Stimulated activated CD4-positive, alpha-beta T cell treated with anti-CD3 and anti-CD28 coated beads, Interleukin-2, amount 100 ng/mL, for 4 hours (primary cell): ENCODE measurements around the gene KRT27.

ENCODE experiments used
- DNase-seq: peaks from one replicate; pipeline ENCODE4 v3.0.0-alpha.2; 2020; ENCODE audit warnings: low read depth

Gene KRT27

DNA sequence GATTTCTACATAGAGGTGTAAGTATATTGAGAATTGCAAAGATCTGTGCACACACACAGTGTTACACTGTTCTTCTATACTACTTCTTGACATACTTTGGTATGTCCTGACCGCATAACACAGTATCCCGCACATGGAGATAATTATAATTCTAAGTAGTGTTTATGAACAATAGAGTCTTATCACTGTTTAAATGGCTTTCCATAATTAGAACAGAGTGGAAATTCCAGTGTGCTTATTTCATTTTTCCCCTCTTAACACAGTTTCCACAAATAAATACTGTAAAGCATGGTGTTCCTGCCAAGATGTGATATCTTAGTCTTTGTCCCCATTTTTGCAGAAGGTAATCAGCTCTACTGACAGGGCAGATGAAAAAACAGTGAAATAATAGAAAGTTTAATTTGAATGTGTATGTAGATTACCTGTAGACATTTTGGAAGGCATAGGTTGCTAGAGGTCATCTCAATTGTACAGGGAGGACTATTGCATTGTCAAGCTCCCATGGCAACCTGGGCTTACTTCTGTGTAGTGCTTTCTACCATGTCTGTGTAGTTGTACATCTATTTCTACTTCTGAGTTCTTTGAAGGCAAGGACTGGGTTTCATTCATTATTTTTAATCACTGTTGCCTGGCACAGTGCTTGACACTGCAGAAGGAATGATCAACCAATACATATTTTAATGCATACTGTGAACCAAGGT is 27.5 kb upstream of the KRT27 start:
- DNase-seq, result no peak

DNA sequence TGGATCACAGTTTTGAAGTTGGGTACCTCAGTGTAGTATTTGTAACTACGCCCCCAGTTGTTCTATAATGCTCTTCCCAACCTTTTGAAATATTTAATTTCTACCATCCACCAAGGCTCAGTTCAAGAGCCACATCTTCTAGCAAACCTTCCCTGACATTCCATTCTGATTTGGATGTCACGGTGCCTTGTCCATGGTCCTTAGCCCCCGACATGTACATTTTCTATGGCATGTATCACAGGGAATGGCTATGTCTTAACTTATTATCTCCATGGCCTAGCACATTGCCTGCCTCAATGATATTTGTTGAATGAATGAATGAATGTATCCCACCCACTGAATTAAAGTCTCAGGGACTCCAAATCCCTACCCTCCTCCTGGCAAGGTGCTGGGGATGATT is 23.8 kb upstream of the KRT27 start:
- DNase-seq, result no peak

DNA sequence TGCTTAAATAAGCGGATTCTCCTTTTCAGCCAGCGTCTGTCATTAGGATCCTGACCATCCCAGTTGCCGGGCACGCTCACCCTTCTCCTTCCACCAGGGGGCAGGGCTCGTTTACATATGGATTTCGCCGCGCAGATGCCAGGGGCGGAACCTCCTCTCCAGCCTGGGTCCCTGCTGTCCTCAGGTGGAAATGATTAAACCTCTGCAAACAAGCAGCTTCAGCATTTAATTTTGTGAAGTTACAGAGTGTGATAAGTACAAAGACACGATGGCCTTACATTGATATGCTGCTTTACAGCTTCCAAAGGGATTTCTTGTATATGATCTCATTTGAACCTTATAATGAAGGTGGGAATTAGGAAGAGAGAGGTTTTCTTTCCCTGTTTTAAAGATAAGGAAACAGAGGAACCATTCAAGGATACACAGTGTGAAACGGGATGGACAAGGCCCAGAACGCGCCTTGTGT is 21.3 kb upstream of the KRT27 start:
- DNase-seq, result peak; percentile 62

DNA sequence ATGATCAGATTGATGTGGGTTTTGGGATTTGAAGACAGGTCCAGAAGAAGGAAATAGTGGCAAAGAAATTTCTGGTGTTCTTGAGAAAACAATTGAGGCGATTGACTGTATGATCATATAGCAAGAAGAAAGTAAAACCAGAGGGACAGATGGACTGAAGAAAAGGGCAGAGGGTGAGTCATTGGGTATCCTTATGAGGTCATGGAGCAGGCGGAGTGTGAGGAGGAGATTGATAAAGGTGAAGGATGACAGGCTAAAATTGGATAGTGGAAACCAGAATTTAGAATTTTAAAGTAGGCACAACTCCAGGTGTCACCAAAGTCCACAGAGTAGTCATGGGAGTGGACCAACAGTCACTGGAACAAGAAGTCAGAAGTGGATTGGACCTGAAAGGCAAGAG is 18.8 kb upstream of the KRT27 start:
- DNase-seq, result no peak

DNA sequence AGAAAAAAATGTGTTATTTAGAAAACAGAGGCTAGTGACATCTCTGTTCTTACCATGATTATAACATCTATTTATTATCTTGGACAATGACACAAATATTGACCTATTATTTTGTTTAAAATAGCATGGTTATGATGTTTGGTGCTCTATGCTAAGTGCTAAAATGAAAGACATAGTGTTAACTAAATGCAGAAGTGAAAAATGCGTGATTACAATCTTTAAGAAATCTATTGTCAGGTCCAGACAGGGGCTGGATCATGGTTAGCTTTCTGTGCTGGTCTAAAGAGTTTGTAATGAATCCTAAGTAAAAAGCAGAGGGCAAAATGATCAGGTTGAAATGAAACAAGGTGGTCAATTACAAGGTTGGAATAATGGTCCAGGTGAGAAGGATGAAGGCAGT is 18.0 kb upstream of the KRT27 start:
- DNase-seq, result no peak

DNA sequence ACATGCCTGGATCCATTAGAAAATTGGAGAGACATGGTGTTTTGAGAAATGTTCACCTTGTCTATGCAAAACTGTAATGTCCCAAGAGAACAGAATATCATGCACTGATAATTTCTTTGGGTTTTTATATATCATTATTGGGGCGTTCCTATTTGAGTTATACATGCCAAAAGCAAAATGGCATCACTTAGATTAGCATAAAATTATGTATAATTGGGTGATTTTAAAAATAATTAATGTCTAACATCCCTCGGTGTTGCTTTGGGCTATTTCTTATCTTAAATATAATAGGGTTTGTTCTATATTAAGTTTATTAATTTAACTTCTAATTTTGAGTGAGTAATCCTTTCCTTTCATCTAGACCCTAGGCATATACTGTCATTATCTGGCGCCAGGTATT is 17.5 kb upstream of the KRT27 start, which contains the start of gene KRT28:
TSS of gene KRT28 (minus strand) at position 101 of the 400 bp plus-strand sequence. CDS start at position 35, 66 bp downstream.
- no peak for DNase-seq

DNA sequence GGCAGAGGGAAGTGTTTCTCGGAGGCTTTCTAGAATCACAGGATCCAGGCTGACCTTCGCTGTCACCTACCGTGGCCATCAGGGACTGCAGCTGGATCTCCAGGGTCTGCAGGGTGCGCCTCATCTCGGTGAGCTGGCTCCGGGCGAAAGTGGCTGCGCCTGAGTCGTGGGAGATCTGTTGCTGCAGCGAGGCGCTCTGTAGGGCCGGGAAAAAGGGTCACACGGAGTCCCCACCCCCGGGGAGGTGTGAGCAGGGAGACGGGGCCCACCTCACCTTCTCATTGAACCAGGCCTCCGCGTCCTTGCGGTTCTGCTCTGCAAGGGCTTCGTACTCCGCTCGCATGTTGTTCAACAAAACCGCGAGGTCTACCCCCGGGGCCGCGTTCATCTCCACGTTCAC is 14.5 kb upstream of the KRT27 start:
- DNase-seq, result no peak

DNA sequence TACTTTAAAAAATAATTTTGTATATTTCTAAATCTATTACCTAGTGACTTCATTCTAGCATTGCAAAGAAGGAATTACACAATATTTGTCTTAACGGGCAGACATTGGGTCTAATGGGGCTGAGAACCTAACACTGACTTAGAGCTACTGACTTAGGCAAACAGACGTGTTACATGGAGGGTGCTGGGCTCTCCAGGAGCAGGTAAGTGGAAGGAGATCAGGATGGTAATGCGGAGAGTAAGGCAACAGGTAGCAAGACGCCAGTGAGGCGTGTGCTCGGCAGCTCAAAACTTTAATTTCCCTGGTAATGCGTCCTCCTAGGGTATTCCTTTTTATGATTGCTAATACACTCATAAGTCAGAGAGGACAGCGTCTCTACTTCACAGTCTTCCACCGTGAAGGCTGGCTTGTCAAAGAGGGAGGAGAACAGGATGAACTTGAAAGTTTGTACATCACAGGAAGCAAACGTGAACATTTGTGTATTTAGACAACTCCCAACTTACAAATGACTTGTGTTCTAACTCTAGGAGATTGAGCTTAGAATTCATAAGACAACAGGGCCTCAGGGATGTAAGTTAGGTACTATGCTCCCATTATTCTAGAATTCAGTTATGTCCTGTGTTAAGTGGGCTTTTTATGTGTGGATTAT is 12.8 kb upstream of the KRT27 start:
- no peak for DNase-seq

DNA sequence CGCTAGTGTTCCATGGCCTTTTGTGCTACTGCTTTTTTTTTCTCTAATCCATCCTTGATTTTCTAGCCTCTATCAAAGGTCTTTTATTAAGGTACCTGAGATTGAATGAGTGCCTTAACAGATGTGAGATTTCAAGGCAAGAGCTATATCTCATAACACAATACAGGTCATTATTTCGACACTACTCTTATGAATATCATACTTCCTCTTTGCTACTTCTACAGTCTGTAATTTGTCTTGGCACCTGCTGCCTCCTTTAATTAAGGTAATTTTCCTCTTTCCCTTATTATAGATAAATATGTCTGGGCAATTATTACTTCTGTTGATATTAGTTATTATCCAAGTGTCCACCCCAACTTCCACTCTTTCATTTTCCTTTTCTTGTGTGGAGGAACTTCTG is 12.1 kb upstream of the KRT27 start:
- DNase-seq, result no peak

DNA sequence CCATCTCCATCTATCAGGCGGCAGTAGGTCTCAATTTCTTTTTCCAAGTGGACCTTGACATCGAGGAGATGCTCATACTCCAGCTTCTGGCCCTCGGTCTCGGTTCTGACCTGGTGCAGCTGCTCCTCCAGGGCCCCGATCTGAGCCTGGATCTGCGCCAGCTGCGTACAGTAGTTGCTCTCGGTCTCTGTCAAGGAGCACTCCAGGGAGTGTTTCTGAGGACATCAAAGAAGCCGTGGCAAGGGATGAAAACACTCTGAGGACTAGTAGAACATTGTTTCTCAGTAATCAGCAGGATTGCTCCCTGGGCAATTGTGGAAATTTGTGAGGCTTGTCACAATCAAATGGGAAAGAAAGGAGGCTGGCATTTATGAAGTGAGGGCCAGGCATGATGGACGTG is 11.5 kb upstream of the KRT27 start:
- no peak for DNase-seq

DNA sequence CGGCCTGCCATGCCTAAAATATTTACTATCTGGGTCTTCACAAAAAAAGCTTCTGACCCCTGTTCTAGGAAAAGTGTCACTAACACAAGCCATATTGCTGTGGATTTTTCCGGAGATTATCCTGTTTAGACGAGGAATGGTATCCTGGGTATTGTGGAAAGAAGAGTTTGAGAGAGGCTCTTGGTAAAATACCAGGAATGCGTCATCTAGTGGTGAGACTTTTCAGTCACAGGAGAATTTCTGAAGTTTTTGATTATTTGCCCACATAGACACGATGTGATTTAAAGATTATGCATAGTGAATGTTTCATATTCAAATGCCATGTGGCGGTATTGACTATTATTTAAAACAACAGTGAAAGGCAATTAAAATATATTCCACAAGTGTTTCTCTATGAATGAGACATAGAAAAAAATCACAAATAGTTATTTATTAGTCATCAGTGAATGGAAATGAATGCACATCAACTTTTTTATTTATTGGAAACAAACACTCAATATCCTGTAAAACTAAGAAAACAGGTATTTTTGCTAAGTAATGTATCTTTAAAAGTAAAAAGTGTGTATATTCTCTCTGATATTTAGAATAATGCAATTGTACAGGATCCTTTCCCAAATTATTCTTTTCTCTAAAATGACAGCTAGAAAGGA is 9.6 kb upstream of the KRT27 start:
- no peak for DNase-seq

DNA sequence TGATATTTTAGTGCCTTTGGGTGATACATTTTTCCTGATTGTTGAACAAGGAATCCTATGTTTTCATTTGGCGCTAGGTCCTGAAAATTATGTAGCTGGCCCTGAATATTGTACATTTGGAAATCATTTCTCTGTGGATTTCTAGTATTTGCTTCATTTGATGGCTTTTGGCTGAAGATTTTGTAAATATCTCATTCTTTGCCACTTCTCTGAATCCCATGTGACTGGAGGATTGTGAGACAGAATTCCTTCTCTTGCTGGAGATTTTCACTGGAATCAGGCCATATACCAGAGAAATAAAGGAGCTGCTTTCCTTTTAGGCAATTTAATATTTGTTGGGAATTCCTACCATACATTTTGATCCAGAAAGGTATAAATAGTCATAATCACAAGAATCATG is 8.8 kb upstream of the KRT27 start:
- no peak for DNase-seq

DNA sequence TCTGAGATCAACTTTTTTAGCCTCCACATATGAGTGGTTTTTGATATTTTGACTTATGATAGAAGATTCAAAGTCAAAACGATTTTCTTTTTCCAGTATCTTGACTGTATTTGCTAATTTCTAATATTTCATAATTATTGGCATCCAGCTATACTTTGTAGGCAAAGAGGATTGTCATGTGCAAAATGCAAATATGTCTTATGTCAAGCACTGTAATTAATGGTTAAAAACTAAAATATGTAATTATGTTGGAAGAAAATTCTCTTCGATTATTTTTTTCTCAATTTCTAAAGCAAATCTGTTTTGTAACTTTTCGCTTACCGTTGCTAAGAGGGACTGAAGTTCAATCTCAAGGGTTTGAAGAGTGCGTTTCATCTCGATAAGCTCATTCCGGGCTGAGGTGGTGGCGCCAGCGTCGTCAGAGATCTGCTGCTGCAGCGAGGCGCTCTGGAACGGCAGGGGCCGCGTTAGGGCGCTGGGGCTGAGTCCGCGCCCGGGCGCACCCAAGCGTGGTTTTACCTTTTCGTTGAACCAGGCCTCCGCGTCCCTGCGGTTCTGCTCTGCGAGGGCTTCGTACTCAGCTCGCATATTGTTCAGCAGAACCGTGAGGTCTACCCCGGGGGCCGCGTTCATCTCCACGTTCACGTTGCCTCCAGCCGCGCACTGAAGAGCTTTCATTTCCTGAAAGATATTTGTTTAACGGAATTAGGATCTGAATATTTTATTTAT is 3.0 kb downstream of the KRT27 start:
- peak; percentile 5 for DNase-seq

DNA sequence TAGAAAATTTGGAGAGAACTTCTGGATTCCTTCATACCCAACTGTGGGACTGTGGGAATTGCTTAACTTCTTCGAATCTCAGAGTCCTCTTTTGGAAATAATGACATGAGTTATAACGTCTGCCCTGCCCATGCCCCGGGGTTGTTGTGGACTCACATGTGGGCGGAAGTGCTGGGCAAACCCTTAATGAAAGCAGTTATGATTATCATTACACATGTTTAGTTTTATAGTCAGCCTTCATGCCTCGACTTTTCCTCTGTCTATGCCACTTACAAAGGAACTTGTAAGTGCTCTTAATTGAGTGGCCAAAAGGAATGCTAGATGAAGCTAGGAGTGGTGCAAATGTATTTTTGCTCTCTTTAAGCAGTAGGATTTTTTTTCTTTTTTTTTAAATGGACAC is 3.9 kb downstream of the KRT27 start:
- no peak for DNase-seq

DNA sequence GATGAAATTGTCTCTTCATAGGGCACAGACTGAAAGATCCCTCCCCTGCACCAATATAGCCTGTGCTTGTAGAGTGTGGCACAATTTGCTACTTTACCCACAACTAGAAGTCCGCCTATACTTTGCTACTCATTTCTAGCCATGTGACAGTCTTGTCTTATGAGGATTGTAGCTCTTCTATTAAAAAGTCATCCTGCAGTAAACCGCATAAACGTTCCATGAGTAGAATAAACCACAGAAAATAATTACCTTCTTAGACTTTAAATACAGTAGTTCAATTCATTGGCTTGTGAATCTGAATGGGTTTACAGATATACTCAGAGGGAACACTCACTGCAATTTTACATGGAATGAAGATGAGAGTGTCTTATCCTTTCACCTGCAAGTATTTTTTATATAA is 4.4 kb downstream of the KRT27 start:
- no peak for DNase-seq

DNA sequence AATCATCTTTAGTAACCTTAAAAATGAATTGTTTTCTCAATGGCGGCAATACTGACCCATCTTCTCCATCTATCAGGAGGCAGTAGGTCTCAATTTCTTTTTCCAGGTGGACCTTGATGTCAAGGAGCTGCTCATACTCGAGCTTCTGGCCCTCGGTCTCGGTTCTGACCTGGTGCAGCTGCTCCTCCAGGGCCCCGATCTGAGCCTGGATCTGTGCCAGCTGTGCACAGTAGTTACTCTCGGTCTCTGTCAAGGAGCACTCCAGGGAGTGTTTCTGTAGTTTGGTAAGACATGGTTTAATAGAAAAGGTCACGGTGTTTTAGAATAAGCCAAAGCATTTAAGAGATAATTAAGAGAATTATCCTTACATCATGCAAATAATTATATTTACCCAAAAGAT is 4.9 kb downstream of the KRT27 start:
- no peak for DNase-seq

DNA sequence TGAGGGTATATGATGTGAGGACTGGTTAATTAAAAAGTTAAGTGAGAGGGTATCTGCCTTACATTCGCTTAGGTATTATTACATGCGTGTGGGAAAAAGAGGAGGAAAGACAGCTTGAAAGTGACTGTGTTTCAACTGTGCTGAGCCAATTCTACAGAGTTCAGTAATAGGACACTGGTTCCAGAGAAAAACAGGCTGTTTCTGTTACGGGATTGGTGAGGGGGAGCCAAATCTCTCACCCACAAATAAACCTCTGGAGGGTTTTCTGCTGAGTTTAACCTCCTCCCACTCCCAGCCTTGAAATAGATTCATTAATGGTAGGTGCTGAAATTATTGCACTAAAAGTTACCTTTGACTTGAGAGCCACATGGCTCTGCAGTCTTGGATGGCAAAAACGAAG is 6.4 kb downstream of the KRT27 start:
- DNase-seq, result no peak

DNA sequence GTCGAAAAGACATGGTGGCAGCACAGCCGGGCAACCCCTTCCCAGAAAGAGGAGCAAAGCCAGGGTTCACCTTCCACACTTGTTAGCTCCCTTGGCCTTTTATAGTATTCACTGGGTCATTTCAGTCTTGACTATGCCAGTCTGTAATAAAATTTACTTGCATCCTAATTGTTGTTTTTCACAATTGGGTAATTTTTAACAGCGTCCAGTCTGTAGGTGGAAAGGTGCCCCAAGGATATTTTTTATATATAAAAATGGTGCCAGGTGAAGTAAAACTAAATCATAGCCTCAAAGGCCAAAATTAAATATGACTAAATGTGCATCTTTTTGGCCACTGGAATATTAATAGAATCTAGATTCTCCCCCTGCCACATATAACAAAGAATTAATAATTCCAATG is 10.2 kb downstream of the KRT27 start, which contains the start of gene KRT26:
TSS of gene KRT26 (minus strand) at position 101 of the 400 bp plus-strand sequence. CDS start at position 13, 88 bp downstream.
- DNase-seq, result no peak

DNA sequence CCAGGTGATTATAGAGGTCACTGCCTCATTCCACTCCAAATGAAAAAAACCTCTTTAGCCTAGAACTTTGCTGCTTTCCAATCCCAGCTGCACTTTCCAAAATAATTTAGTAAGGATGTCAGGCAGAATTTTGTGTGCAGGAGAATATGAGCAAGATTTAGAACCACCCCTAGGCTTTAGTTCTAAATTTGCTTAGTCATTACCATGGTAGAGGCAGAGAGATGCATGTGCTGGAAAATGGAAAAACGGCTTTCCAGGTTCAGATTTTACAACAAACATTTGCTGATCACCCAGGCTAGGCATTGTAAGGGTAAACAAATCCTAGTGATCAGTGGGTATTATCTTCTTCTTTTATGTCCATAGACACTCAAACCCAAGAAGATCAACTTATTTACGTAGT is 16.7 kb downstream of the KRT27 start:
- no peak for DNase-seq

DNA sequence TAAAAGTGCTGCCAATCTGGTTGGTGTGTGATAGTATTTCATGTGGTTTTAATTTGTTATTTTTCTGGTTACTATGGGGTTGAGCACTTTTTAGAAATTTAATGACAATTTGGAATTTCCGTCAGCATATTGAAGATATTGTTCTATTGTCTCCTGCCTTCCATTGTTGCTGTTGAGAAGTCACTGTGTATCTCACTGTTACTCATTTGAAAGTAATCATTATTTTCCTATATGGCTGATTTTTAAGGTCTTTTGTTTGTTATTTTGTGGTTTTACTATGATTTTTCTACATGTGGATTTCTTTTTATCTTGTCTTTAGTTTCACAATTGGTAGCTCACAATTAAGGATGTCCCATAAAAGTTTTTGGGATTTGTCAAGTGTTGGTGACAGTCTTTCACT is 18.6 kb downstream of the KRT27 start:
- no peak for DNase-seq

DNA sequence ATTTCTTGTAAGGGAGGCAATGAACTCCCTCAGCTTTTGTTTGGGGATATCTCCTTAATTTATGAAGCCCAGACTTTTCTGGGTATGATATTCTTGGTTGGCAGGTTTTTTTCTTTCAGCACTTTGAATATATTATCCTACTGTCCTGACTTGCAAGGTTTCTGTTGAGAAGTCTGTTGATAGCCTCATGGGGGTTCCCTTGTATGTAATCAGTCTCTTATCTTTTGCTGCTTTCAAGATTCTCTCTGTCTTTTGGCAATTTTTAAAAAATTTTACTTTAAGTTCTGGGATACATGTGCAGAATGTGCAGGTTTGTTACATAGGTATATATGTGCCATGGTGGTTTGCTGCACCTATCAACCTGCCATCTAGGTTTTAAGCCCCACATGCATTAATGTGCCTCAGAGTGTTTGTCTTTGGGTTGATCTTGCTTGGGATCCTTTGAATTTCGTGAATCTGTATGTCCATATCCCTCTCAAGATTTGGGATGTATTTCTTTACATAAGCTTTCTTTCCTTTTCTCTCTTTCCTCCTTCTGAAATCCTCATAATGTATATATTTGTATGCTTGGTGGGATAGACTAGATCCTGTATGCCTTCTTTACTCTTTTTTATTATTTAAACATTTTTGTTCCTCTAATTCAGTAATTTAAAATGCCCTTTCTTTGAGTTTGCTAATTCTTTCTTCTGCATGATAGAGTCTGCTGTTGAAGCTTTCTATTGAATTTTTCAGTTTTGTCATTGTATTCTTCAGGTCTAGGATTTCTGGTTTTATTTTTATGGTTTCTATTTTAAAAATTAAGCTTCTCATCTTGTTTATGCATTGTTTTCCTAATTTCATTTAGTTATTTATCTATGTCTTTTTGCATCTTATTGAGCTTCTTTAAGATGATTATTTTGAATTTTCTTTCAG is 22.0 kb downstream of the KRT27 start:
- DNase-seq, result no peak
